Measurements from ENCODE around the gene OTOG.

The OTOG gene

DNA sequence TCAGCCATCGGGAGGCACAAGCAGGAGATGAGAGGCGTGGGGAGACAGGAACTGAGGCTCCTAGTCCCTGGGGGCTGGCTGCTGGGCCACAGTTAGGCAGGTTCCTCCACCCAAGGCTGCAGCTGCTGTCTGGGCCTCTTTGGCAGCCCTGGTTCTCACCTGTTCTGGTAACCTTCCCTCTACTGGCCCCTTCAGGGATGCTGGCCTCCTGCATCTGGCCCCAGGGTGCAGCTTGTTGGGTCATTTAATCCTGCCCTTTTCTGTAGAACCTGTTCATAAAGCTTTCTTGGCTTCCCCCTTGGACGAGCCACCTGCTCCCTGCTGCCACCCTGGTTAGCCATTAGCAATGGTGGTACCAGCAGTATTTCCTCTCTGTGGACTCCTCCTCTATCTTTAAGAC, 8.3 kb upstream of the OTOG start:
- TF ChIP-seq, protein P1, sequence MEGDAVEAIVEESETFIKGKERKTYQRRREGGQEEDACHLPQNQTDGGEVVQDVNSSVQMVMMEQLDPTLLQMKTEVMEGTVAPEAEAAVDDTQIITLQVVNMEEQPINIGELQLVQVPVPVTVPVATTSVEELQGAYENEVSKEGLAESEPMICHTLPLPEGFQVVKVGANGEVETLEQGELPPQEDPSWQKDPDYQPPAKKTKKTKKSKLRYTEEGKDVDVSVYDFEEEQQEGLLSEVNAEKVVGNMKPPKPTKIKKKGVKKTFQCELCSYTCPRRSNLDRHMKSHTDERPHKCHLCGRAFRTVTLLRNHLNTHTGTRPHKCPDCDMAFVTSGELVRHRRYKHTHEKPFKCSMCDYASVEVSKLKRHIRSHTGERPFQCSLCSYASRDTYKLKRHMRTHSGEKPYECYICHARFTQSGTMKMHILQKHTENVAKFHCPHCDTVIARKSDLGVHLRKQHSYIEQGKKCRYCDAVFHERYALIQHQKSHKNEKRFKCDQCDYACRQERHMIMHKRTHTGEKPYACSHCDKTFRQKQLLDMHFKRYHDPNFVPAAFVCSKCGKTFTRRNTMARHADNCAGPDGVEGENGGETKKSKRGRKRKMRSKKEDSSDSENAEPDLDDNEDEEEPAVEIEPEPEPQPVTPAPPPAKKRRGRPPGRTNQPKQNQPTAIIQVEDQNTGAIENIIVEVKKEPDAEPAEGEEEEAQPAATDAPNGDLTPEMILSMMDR (conservative IDR thresholded peaks at IDR 0.05; ENCODE audit: low read depth, low read length), result no peak
- no peak for DNase-seq (ENCODE audit: low read depth)
- no peak overlapping the region for H3K4me3 ChIP-seq (ENCODE audit: low read depth, low read length)

DNA sequence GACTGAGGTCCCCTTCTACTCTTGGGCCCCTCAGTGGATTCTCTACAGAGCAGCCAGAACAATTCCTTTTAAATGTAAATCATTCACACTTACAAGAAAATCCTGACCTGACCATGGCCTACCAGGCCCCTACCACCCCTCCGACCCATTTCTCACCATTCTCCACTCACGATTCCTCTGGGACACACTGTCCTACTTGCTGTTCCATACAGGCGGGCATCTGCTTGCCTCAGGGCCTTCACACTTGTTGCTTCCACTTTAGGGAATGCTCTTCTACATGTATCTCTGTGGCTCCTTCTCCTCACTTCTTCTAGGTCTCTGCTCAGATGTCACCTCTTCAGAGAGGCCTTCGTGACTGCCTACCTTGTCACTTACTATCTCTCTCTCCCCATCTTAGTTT, 6.3 kb upstream of the OTOG start:
- TF ChIP-seq, protein P1 (conservative IDR thresholded peaks at IDR 0.05; ENCODE audit: low read depth, low read length), result no peak
- H3K4me3 ChIP-seq (ENCODE audit: low read depth, low read length), result no peak overlapping the region
- DNase-seq (ENCODE audit: low read depth), result no peak

DNA sequence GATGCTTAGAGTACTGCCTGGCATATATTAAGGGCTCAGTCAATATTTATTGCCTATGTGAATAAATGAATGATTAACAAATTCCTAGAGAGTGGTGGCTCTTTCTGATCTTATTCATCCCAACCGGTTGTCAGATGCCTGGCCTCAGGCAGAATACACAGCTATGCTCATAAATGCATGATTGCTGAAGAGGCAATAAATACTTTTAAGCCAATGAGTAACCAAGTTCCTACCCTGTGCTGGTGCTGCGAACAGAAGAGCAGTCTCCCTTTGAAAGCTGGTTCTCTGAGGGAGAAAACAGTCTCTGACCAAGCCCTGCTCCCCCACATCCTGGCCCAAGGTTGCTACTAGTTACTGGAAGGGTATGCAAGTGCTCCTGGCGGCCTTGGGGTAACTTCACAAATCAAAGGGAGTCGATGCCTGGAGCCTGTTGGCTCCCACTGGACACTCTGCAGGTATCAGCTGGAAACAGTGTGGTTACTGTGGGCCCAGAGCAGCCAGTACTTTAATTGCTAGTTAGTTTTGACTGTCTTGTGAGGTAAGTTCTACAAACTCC, 5.7 kb upstream of the OTOG start:
- H3K4me3 ChIP-seq (ENCODE audit: low read depth, low read length), result no peak overlapping the region
- no peak for DNase-seq (ENCODE audit: low read depth)
- TF ChIP-seq, protein P1 (conservative IDR thresholded peaks at IDR 0.05; ENCODE audit: low read depth, low read length), result no peak

DNA sequence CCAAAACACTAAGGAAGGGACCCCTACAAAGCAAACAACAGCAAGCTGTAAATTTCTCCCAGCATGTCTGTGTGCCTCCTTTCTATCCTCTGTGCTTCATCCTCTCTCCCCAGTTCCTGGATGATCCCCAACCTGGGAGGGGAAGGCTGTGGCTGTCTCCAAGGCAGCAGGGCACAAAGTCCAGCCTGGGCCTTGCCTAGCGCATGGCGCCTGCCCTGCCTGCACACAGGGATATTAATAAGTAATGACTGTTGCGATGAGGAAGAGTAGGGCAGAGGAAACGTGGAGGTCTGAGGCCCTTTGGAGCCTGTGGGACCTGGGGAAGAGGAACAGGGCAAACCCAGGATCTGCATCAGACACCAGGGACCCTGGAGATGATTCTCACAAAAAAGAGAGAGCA, 4.8 kb upstream of the OTOG start:
- no peak for DNase-seq (ENCODE audit: low read depth)
- no peak overlapping the region for H3K4me3 ChIP-seq (ENCODE audit: low read depth, low read length)
- TF ChIP-seq, protein P1 (conservative IDR thresholded peaks at IDR 0.05; ENCODE audit: low read depth, low read length), result no peak

DNA sequence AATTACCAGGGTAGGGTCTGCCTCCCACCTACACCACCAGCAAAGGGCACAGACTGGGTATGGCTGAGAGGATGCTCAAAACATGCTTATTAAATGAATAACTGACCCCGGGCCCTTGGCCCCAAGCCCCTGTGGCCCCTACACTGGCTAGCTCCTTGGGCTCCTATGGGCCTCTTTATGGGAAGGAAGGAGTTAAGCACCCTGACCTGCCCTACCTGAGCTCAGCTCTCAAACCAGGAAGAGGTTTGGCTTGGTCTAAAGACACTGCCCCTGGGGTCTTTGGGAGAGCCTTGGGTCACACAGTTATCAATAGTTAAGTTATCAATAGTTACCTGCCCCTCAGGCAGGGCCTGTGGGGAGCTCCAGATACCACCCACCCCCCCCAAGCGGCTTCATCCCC, 4.0 kb upstream of the OTOG start:
- no peak for DNase-seq (ENCODE audit: low read depth)
- H3K4me3 ChIP-seq (ENCODE audit: low read depth, low read length), result no peak overlapping the region
- TF ChIP-seq, protein P1 (conservative IDR thresholded peaks at IDR 0.05; ENCODE audit: low read depth, low read length), result no peak

DNA sequence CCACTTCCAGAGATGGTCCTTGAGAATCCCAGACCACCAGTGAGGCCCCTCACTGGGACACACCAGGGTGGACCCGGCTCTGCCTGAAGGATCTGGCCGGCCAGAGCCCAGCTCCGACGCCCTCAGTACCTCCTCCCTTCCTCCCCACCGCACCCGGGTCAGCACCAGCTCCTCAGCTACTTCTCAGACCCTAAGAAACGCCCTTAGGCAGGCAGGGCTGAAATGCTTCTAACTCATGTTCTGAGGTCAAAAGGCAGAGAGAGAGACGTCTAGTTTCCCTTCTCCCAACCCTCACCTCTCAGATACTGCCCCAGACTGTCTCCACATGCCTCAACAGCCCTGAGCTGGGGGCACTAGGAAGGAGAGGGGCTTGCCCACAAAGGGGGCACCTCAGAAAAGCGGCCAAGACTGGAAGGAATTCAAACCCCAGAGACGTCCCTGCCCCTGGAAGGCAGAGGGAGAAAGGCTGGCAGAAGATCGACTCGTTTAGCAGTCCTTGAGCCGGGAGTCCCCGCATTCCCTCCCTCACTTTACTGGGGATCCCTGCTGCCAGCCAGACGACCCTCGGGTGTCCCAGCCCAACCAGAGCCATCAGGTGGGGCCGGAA, 3.4 kb upstream of the OTOG start:
- TF ChIP-seq, protein P1 (conservative IDR thresholded peaks at IDR 0.05; ENCODE audit: low read depth, low read length), result no peak
- H3K4me3 ChIP-seq (ENCODE audit: low read depth, low read length), result no peak overlapping the region
- DNase-seq (ENCODE audit: low read depth), result no peak

DNA sequence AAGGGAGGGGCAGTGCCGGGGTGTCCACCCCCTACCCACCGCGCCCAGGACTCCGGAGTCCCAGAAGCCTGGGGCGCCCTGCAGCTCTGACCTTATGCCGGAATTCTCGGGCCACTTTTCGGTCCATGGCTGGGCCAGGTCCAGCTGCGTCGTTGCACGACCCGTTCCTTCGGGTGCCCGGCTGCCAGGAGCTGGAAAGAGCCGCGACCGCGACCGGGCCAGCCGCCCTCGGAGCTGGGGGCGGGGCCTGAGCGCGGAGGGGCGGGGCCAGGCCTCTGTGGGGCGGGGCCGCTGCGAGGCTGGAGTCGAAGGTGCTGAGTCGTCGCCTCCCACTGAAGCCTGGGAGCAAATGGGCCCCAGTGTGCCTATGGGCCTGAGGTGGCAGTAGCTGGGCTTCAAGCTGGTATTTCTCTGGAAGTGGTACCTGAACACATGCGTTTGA, 2.9 kb upstream of the OTOG start, which contains the start of gene USH1C:
Gene USH1C, minus strand, starts transcription at position 236 of the 442 bp plus-strand sequence. Its CDS starts 109 bp downstream, at position 127.
- no peak within 1 kb of the TSS for H3K4me3 ChIP-seq (ENCODE audit: low read depth, low read length)
- DNase-seq (ENCODE audit: low read depth), result no peak
- TF ChIP-seq, protein P1 (conservative IDR thresholded peaks at IDR 0.05; ENCODE audit: low read depth, low read length), result no peak
